ENCODE measurements around the gene GOLGA8O. TPM values are rescaled to one million over a fixed set of nuclear protein-coding genes. Genes with fewer than 3 reads are reported as not detected.

The GOLGA8O gene
- total RNA-seq, 4 donors from 2014 or later, result 1.5 to 10.9 TPM; not detected in 2

Small RNA genes lying within 50 kb of the gene (small RNA-seq; reads per million reads assigned to genes)
- 0 reads per million in 4 donors for gene AC135983.5
- gene RF00096, result 0 reads per million in 4 donors
- gene RN7SL539P, result 0 reads per million in 4 donors

Other genes with a start within 250 kb of the GOLGA8O start
- gene GOLGA8K, start 52.3 kb downstream of the GOLGA8O start, total RNA-seq, result under 1 TPM in 1 of 4 donors, not detected in 3; 0.64 TPM
- gene GOLGA8N, start 137.8 kb upstream of the GOLGA8O start, total RNA-seq, result 10 to 100 TPM in 2 of 4 donors, 1 to 10 TPM in 2; 6.7 to 18.7 (median 9.0) TPM
- gene ARHGAP11A, start 159.9 kb upstream of the GOLGA8O start, total RNA-seq, result 1 to 10 TPM in 3 of 4 donors, under 1 TPM in 1; 0.75 to 7.4 (median 2.2) TPM
- 1 to 10 TPM in 2 of 4 donors, not detected in 2; 1.6 to 5.2 TPM for gene SCG5, start 186.1 kb upstream of the GOLGA8O start, total RNA-seq

All from transverse colon (tissue), 4 donors.